Karpas-422 (cell line): ENCODE measurements around the gene GRK2. TPM values are rescaled to one million over a fixed set of nuclear protein-coding genes. Genes with fewer than 3 reads are reported as not detected.
"Not testable (repeated sequence)": the region's sequence is repeated elsewhere in the genome, so short reads cannot be mapped to it uniquely, and the experiment has no call there.

Source experiments
- DNase-seq: peaks from one replicate; pipeline ENCODE4 v3.0.0-alpha.2; 2015
- H2AFZ ChIP-seq: fragments of 200-600 bp; sonication (generic); 2 replicates; pipeline ENCODE4 v1.6.1; 2014; ENCODE audit warnings: antibody characterized with exemption, low read length, mixed read lengths
- H3K27ac ChIP-seq: fragments of 200-600 bp; sonication (generic); 2 replicates; pipeline ENCODE4 v1.5.1; 2014; ENCODE audit warnings: mild to moderate bottlenecking, low read length, moderate library complexity
- H3K27me3 ChIP-seq: fragments of 200-600 bp; sonication (generic); 2 replicates; pipeline ENCODE4 v1.6.1; 2014; ENCODE audit warnings: low read length, mixed read lengths
- H3K36me3 ChIP-seq: fragments of 200-600 bp; sonication (generic); 2 replicates; pipeline ENCODE4 v1.6.1; 2014; ENCODE audit warnings: low read length, mixed read lengths; ENCODE audit not compliant: insufficient read depth
- H3K4me1 ChIP-seq: fragments of 200-600 bp; sonication (generic); 2 replicates; pipeline ENCODE4 v1.6.1; 2014; ENCODE audit warnings: mild to moderate bottlenecking, low read length, mixed read lengths
- H3K4me2 ChIP-seq: fragments of 200-600 bp; sonication (generic); 2 replicates; pipeline ENCODE4 v1.6.1; 2014; ENCODE audit warnings: low read length, low read depth, mild to moderate bottlenecking; ENCODE audit not compliant: poor library complexity, severe bottlenecking
- H3K4me3 ChIP-seq: fragments of 200-600 bp; sonication (generic); 2 replicates; pipeline ENCODE4 v1.5.1; 2014; ENCODE audit warnings: mild to moderate bottlenecking, antibody characterized with exemption, low read length, mixed read lengths
- H3K79me2 ChIP-seq: fragments of 200-600 bp; sonication (generic); 2 replicates; pipeline ENCODE4 v1.6.1; 2014; ENCODE audit warnings: mild to moderate bottlenecking, low read length, mixed read lengths
- H3K9ac ChIP-seq: fragments of 200-600 bp; sonication (generic); 2 replicates; pipeline ENCODE4 v1.6.0; 2014; ENCODE audit warnings: low read length
- H3K9me2 ChIP-seq: fragments of 200-600 bp; sonication (generic), shearing (Covaris generic); replicated peaks from 2 replicates; pipeline ENCODE4 v1.6.0; 2014; ENCODE audit warnings: mild to moderate bottlenecking, low read length, moderate library complexity; ENCODE audit not compliant: insufficient read depth
- H3K9me3 ChIP-seq: fragments of 300-700, 200-600 bp; sonication (generic); 2 replicates; pipeline ENCODE4 v1.6.1; 2014; ENCODE audit warnings: low read length, mixed read lengths
- H4K20me1 ChIP-seq: fragments of 200-600 bp; sonication (generic); 2 replicates; pipeline ENCODE4 v1.6.1; 2014; ENCODE audit warnings: mild to moderate bottlenecking, antibody characterized with exemption, low read length, low read depth; ENCODE audit not compliant: insufficient read depth
- total RNA-seq: library from RNA; depleted of rRNA; stranded (reverse); fragments of >200 nt; shearing (Covaris generic); gene quantifications from 2 replicates; pipeline ENCODE4 v1.2.3, GENCODE V29; 2014; ENCODE audit warnings: low replicate concordance

Gene GRK2
- total RNA-seq, 1 experiment from 2014 or later, result 94.7 TPM

- Histone ChIP-seq H2AFZ (no peak overlapping the region), H3K4me3 (no peak overlapping the region), H4K20me1 (peaks cover 6% of the 10 kb centered on the region; the same call in 1 of the 2 replicates), H3K36me3 (peaks cover 38% of the 10 kb centered on the region), H3K27me3 (no peaks in the 10 kb centered on the region), H3K27ac (no peak overlapping the region), H3K79me2 (no peaks in the 10 kb centered on the region), H3K4me1 (peaks cover 12% of the 10 kb centered on the region), H3K4me2 (no peak overlapping the region), H3K9me2 (no peaks in the 10 kb centered on the region), H3K9ac (no peak overlapping the region), H3K9me3 (no peaks in the 10 kb centered on the region)
- no peak for DNase-seq
Observed at GRCh38 chr11:67256477-67257135, 9.7 kb upstream of the GRK2 start.

- H4K20me1 ChIP-seq, result no peaks in the 10 kb centered on the region; the same call in 1 of the 2 replicates
- no peak overlapping the region for H2AFZ ChIP-seq
- no peaks in the 10 kb centered on the region for H3K9me2 ChIP-seq
- DNase-seq, result peak; percentile 40
- no peaks in the 10 kb centered on the region for H3K27me3 ChIP-seq
- no peaks in the 10 kb centered on the region for H3K79me2 ChIP-seq
- H3K9me3 ChIP-seq, result no peaks in the 10 kb centered on the region
- H3K9ac ChIP-seq, result no peak overlapping the region
- no peak overlapping the region for H3K4me3 ChIP-seq
- no peak overlapping the region for H3K27ac ChIP-seq
- no peak overlapping the region for H3K4me2 ChIP-seq
- peaks cover 8% of the 10 kb centered on the region for H3K4me1 ChIP-seq
- H3K36me3 ChIP-seq, result peaks cover 10% of the 10 kb centered on the region
Observed at GRCh38 chr11:67260406-67260805, 5.9 kb upstream of the GRK2 start.

GRCh38 chr11:67260885-67261639, 5.2 kb upstream of the GRK2 start:
- not testable (repeated sequence) for H3K36me3 ChIP-seq, H3K9me2 ChIP-seq, H2AFZ ChIP-seq, H3K27ac ChIP-seq, H3K79me2 ChIP-seq, H3K27me3 ChIP-seq, H4K20me1 ChIP-seq, H3K4me3 ChIP-seq, H3K9ac ChIP-seq, H3K4me2 ChIP-seq, H3K9me3 ChIP-seq, DNase-seq
- peaks cover 12% of the 10 kb centered on the region for H3K4me1 ChIP-seq

- H3K27me3 ChIP-seq, result no peaks in the 10 kb centered on the region
- H3K9me3 ChIP-seq, result no peaks in the 10 kb centered on the region
- DNase-seq, result no peak
- H3K9me2 ChIP-seq, result no peaks in the 10 kb centered on the region
- peaks cover 3% of the 10 kb centered on the region; the same call in 1 of the 2 replicates for H3K36me3 ChIP-seq
- no peak overlapping the region for H3K4me3 ChIP-seq
- no peak overlapping the region for H3K27ac ChIP-seq
- no peak overlapping the region for H2AFZ ChIP-seq
- H3K4me1 ChIP-seq, result peaks cover 13% of the 10 kb centered on the region
- no peak overlapping the region for H3K4me2 ChIP-seq
- no peaks in the 10 kb centered on the region; the same call in 1 of the 2 replicates for H3K79me2 ChIP-seq
- H3K9ac ChIP-seq, result no peak overlapping the region
- H4K20me1 ChIP-seq, result no peaks in the 10 kb centered on the region; the same call in 1 of the 2 replicates
Observed at GRCh38 chr11:67261640-67261945, 4.7 kb upstream of the GRK2 start.

GRCh38 chr11:67261946-67262681, 4.2 kb upstream of the GRK2 start:
- H4K20me1 ChIP-seq, result no peaks in the 10 kb centered on the region; the same call in 1 of the 2 replicates
- peaks cover 4% of the 10 kb centered on the region for H3K79me2 ChIP-seq
- H3K4me1 ChIP-seq, result peaks cover 13% of the 10 kb centered on the region
- H3K27me3 ChIP-seq, result no peaks in the 10 kb centered on the region
- H3K27ac ChIP-seq, result no peak overlapping the region
- no peak overlapping the region for H3K9ac ChIP-seq
- no peak for DNase-seq
- H3K9me2 ChIP-seq, result no peaks in the 10 kb centered on the region
- H3K4me3 ChIP-seq, result no peak overlapping the region
- no peak overlapping the region; the same call in 1 of the 2 replicates for H2AFZ ChIP-seq
- H3K4me2 ChIP-seq, result peak overlapping the region; percentile 44
- H3K36me3 ChIP-seq, result no peaks in the 10 kb centered on the region
- no peaks in the 10 kb centered on the region for H3K9me3 ChIP-seq

- H3K4me1 ChIP-seq, result peaks cover 19% of the 10 kb centered on the region
Observed at GRCh38 chr11:67262731-67263675, 3.3 kb upstream of the GRK2 start.

GRCh38 chr11:67264260-67264659, 2.0 kb upstream of the GRK2 start:
- H3K27me3 ChIP-seq, result no peaks in the 10 kb centered on the region
- DNase-seq, result no peak
- H3K4me3 ChIP-seq, result no peak overlapping the region
- H3K9me2 ChIP-seq, result no peaks in the 10 kb centered on the region
- no peak overlapping the region for H3K9ac ChIP-seq
- peaks cover 7% of the 10 kb centered on the region; the same call in 1 of the 2 replicates for H4K20me1 ChIP-seq
- H3K9me3 ChIP-seq, result no peaks in the 10 kb centered on the region
- no peak overlapping the region for H3K4me2 ChIP-seq
- no peak overlapping the region for H3K27ac ChIP-seq
- H2AFZ ChIP-seq, result no peak overlapping the region
- H3K4me1 ChIP-seq, result peaks cover 32% of the 10 kb centered on the region
- H3K79me2 ChIP-seq, result peaks cover 23% of the 10 kb centered on the region
- H3K36me3 ChIP-seq, result peaks cover 6% of the 10 kb centered on the region; the same call in 1 of the 2 replicates

More at GRCh38 chr11:67262731-67263675, 3.3 kb upstream of the GRK2 start:
- Histone ChIP-seq H3K79me2 (peaks cover 13% of the 10 kb centered on the region), H4K20me1 (no peaks in the 10 kb centered on the region; the same call in 1 of the 2 replicates), H2AFZ (peak overlapping the region; percentile 18; the same call in 1 of the 2 replicates), H3K36me3 (no peaks in the 10 kb centered on the region), H3K9me2 (no peaks in the 10 kb centered on the region), H3K4me3 (peak overlapping the region; percentile 28; the same call in 1 of the 2 replicates), H3K4me2 (peak overlapping the region; percentile 44), H3K27ac (no peak overlapping the region), H3K9ac (peak overlapping the region; percentile 34), H3K9me3 (no peaks in the 10 kb centered on the region), H3K27me3 (no peaks in the 10 kb centered on the region)
- DNase-seq, result peak; percentile 92
